SK-MEL-5 (cell line): ENCODE results near the gene KLHL17. TPM values are rescaled to one million over a fixed set of nuclear protein-coding genes. Genes with fewer than 3 reads are reported as not detected.
"Not testable (repeated sequence)": the region's sequence is repeated elsewhere in the genome, so short reads cannot be mapped to it uniquely, and the experiment has no call there.

Experiments used
- DNase-seq: peaks from one replicate; pipeline ENCODE4 v3.0.0-alpha.2; 2016; ENCODE audit warnings: low read depth, low spot score
- in situ Hi-C: cut with HindIII; loops from 2 replicates; pipeline ENCODE4 v1.10.0; 2016; ENCODE audit warnings: low sequenced_read_pairs, high pct_unique_total_duplicates, low pct_unique_long_range_greater_than_20kb
- total RNA-seq: library from RNA; depleted of rRNA; stranded (reverse); fragments of >200 nt; shearing (Covaris generic); gene quantifications from 2 replicates; pipeline ENCODE4 v1.2.3, GENCODE V29; 2014

The KLHL17 gene
- total RNA-seq, 1 experiment from 2014 or later: 5.3 TPM

DNA sequence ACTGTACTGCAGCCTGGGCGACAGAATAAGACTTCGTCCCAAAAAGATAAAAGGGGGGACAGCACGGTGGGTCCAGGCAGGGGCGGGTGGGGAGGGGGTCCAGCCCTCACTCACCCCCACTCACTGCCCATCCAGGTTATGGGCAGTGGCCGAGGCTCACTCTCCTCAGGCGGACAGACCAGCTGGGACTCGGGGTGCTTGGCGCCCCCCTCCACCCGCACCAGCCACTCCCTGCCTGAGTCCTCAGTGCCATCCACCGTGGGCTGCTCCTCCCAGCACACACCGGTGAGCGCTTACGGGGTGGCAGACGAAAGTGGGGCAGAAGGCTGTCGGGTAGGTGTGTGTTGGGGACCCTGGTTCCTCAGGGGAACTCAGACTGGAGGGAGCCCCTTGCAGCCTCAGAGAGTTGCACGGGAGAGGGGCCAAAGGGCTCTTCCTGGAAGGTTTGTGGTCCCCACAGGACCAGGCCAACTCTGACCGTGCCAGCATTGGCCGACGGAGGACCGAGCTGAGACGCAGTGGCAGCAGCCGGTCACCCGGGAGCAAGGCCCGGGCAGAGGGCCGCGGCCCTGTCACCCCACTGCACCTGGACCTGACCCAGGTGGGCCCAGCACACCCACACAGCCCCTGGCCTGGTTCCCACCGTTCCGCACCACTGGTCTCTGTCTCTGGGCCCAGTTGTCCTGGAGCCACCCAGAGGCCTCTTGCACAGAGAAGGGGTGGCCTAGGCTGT, 12.5 kb downstream of the KLHL17 start:
- in situ Hi-C loops: no loop called here
- DNase-seq: no peak

DNA sequence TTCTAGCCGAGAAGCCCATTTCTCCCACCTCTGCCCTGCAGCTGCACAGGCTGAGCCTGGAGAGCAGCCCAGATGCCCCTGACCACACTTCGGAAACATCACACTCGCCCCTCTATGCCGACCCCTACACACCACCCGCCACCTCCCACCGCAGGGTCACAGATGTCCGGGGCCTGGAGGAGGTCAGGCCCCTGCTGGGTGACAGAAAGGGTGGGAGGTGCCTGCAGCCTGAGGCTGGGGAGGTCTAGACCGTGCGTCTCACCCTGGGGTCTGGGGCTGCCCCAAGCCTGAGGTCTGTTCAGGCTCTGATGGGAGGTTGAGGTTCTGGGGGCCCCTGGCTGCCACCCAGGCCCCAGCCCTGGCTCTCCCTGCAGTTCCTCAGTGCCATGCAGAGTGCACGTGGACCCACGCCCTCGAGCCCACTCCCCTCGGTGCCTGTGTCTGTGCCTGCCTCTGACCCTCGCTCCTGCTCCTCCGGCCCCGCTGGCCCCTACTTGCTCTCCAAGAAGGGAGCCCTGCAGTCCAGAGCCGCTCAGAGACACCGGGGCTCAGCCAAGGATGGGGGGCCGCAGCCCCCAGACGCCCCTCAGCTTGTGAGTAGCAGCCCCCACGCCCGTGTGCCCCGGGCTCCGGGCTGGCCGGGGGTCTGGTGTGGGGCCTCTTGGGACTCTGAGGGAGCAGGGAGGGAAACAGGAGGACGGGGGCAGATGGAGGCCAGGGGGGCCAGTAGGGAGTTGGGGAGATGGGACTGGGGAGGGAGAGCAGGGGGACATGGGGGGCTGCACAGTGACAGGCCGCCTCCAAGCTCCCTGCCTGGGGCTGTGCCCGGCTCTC, 13.3 kb downstream of the KLHL17 start:
- no peak for DNase-seq
- in situ Hi-C loops: no loop called here

DNA sequence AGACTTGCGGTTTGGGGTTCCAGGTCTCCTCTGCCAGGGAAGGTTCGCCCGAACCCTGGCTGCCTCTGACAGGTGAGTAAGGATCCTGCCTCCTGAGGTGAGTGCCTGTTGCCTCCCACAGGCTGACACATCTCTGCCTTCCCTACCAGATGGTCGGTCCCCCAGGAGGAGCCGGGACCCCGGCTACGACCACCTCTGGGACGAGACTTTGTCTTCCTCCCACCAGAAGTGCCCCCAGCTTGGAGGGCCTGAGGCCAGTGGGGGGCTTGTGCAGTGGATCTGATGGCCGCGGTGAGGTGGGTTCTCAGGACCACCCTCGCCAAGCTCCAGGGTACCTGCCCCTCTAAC, 13.9 kb downstream of the KLHL17 start:
- in situ Hi-C loops: no loop called here

DNA sequence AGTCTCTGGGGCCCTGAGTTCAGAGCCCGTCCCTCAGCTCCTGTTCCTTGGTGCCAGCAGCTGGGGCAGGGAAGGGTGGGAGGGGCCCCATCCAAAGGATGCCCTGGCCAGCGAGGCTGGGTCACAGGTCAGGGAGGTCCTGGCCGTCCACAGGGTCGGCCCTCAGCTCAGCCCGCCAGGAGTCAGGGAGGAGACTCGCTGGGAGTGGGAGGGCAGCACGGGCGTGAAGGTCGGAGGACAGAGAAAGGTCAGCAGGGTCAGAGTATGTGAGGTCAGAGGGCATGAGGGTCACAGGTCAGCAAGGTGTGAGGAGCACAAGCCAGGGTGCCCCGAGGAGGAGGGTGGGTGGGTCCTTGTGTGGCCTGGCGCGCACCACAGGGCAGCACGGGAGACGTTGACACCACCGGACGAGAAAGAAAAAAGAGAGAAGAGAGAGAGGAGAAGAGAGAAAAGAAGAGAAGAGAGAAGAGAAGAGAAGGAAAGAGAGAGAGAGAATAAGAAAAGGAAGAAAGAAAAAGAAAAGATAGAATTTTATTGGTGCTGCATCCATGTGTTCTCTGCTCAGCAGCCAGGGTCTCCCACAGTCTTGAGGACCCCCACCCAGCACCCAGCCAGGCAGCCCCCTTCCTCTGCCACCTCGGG, 14.4 kb downstream of the KLHL17 start:
- in situ Hi-C loops: no loop called here

More for the DNA sequence above, 13.9 kb downstream of the KLHL17 start:
- DNase-seq: no peak

DNA sequence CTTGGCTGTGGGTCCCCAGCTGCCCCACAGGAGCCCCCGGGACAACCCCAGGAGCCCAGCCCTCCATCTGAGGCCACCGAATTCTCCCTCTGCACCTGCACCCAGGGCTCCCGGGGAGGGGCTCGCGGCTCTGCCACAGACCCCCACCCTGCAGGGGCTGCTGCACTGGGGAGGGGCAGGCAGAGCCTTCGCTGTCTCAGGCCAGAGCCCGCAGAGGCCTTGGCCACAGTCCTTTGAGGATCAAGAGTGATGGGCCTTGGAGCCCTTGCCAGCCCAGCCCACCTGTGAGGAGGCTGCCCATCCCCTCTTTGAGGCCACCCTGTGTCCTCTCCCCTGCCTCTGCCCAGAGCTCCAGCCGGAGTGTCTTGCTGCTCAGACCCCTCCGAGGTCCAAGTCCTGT, 15.0 kb downstream of the KLHL17 start:
- in situ Hi-C loops: no loop called here
- DNase-seq: no peak

More for the DNA sequence above, 14.4 kb downstream of the KLHL17 start:
- DNase-seq: no peak

DNA sequence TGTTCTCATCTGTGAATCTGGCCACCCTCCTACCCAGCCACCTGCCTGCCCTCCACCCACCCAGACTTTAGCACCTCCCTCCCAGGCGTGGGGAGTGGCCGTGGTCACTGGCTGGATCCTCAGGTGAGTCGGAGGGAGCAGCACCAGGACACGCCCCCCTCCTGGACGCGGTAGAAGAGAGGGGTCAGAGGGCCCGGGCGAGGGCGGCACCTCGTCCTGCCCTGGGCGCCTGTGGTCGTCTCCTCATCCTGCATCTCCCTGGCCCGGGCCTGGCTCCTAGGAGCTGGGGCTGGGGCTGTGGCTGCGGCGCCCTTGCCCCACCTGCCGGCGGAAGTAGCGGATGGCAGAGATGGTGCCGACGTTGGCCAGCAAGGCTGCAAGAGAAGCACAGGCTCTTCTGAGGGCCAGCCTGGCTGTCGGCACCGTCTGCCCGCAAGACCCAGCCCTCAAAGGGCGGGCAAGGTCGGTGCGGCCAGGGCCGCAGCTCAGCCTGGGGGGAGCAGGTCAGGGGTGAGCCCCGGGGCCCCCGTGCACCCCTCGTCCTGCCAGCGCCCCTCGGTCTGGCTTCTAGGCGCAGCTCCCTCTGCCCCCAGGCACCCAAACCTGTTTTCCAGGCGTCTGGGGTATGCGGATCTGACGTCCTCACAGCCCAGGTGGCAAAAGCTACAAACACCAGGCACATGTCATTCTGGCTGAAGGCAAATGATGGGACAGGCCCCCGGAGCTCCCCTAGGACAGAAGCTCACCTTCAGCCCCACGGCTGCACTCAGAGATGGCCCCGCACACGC, 15.7 kb downstream of the KLHL17 start:
- DNase-seq: peak; percentile 77
- in situ Hi-C loops: no loop called here

DNA sequence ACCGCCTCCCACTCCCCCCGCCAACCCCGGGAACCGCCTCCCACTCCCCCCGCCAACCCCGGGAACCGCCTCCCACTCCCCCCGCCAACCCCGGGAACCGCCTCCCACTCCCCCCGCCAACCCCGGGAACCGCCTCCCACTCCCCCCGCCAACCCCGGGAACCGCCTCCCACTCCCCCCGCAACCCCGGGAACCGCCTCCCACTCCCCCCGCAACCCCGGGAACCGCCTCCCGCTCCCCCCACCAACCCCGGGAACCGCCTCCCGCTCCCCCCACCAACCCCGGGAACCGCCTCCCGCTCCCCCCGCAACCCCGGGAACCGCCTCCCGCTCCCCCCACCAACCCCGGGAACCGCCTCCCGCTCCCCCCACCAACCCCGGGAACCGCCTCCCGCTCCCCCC, 16.4 kb downstream of the KLHL17 start:
- DNase-seq, in situ Hi-C loops: not testable (repeated sequence)

DNA sequence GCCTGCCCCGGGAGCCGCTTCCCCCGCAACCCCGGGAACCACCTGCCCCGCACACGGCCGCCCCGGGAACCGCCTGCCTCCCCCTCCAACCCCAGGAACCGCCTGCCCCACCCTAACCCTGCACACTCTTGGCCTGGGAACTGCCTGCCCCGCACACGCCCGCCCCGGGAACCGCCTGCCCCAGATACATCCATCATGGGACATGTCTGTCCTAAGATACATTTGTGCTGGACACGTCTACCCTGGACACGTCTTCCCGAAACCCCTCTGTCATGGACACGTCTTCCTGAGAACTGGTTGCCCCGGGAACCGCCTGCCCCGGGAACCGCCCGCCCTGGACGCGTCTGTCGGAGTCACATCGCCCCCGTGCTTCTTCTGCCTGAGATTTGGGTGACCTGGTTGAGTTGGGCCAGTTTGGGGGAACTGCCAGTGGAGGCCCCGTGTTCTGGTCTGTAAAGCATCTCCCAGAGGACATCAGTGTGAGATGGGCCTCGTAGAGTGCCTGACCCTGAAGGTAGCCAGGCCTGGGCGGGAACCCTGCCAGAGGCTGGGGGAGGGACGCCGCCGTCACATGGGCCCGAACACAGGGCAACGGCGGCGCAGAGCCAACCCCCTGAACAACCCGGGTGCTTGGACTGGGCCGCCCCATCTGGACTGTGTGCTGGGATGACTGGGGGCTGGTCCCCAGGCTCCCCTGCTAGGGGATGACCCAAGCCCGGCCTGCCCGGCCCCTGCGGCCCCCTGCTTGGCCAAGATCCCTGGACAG, 17.9 kb downstream of the KLHL17 start:
- in situ Hi-C loops: no loop called here

DNA sequence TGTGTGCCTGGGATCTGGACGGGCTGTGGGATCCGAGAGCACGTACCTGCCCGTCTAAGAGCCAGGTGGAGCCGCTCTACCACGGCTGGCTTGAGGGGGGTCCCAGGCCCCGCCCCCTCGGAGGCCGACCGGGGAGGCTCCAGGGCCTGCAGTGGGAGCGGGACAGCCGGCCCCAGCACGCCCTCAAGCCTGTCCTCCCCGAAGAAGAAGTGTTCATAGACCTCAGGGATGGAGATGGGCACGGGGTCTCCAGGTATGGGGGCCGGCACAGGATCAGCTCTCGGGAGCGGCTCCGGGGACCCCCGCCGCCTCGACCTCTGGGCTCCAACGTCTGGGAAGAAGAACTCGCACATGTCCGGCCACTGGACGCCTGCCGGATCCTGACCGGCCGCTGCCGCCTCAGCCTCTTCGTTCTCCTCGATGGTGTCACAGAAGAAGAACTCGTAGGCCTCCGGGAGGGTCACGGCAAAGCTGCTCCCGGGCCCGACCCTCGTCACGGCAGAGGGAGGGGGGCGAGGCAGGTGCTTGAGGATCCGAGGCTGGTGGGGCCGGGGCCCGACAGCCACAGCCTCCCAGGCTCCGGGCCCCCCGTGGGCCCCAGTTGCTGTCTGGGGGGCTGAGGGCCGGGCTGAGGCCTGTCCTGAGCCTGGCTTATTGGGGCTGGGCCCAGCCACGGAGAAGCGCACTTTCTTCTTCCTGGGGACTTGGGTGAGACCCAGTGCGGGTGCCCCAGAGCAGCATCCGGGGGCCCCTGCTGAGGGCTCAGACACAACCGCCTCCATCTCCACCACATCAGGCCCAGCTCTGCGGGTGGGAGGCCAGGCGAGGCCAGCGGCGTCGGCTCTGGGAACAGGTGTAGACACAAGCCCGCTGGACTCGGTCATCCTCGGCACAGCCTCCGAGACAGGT, 18.7 kb downstream of the KLHL17 start:
- DNase-seq: no peak
- in situ Hi-C loops: no loop called here

More for the DNA sequence above, 17.9 kb downstream of the KLHL17 start:
- no peak for DNase-seq

DNA sequence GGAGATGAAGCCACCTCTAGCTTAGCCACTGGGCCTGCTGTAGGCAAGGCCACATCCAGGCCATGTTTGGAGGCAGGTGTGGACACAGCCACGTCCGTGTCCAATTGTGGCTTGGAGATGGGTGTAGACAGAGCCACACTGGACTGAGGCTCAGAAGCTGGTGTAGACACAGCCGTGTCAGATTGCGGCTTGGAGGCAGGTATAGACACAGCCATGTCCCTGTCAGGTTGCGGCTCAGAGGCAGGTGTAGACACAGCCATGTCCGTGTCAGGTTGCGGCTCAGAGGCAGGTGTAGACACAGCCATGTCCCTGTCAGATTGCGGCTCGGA, 19.3 kb downstream of the KLHL17 start:
- in situ Hi-C loops: no loop called here
- DNase-seq: no peak

DNA sequence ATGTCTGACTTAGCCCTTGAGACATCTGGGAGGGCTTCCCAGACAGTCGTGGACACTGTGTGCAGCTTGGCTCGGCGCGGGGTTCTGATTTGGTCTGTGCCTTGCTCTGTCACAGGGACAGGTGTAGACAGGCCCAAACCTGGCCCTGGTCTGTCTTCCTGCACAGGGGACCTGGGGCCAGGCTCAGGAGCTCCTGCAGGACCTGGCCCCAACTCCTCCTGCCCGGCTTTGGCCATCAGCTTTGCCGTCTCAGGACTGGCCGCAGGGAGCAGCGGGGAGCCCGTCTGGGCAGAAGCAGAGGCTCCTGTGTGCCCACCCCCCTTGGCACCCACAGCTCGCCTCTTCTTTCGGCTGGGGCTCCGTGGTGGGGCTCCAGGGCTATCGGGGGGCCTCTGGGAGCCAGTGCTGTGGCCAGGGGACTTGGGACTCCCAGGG, 19.8 kb downstream of the KLHL17 start:
- DNase-seq: no peak
- in situ Hi-C loops: no loop called here

DNA sequence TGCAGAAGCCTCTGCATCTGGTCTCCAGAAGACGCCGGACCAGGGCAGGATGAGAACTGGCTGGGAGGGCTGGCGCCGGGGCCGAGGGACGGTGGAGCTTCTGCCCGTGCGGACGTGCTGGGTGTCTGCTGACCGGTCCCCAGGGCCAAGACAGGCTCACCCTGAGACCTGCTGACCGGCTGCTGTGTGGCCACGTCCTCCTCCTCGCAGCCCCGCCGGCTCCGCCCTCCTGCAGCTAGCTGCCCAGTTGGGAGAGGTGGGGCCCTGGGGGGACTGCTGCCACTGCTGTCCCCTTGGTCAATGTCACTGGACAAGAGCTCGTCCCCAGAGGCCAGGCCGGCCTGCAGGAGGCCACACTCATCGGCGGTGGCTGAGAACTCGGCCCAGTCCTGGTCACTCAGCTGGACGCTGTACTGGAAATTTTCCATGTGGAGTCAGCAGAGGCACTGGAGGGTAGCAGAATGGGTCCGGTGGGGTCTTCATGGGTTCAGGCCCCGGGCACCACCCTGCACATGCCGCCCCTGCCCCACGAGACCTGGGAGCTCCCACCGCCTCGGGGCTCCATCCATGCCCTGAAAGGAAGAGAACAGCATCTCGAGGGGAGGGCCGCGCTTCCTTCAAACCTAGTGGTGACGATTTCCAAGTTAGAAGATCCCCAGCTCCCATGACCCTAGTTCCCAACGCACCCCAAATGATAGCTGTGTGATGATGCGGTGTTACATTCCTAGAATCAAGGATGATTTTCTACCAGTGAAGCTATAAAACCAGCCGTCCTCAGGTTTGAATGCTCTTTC, 20.4 kb downstream of the KLHL17 start:
- in situ Hi-C loops: no loop called here
- DNase-seq: no peak

DNA sequence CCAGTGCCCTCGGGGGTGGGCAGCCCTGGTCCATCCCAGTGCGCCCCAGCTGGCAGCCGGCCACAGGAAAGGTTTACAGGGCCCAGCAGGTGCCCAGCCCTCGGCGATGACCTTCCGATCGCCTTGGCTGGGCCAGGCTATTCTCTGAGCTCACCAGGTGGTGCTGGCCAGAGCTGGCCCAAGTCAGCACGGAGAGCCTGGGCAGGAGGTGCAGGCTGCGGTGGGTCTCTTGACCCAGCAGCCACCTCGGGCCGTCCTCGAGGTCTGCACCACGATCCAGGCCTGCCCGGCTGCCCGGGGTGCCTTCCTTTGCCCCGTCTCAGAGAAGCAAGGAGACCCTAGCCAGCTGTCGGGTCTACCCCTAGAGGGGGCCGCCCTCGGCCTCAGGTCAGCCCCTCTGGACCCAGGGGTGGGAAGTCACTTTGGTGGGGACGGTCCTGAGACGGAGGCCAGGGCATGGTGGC, 21.1 kb downstream of the KLHL17 start:
- in situ Hi-C loops: no loop called here
- DNase-seq: no peak

DNA sequence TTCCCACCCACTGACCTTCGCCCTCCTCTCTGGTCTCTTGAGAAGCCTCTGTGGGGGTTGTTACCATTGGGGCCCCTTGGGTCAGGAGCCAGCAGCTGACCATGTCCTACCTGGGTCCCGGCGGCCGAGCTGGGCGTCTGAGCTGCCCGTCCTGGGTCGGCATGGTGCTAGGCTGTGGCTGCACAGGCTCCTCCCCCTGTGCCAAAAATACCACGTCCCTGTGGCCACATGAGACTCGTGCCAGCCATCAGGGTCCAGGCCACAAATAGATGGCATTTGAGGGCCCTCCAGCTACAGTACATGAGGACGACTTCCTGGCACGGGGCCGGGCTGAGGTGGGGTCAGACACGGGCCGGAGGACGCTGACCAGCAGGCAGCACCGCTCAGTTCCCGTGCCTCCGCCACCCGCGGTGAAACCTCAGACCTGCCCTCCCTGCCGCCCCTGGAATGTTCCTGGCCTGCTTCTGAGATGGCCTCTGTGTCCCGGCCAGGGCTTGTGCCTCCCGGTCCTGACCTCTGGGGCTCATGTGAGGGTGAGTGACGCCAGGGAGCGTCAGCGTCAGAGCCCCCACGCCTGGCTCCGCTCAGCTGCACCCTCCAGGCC, 21.7 kb downstream of the KLHL17 start, which contains the start of gene PERM1:
Gene PERM1 (minus strand): TSS at position 139 of the 604 bp plus-strand sequence. CDS start 1,064 bp downstream, outside the sequence.
- in situ Hi-C loops: no loop called here
- no peak for DNase-seq
